GM13977 (cell line): ENCODE measurements around the gene P2RY12.

ENCODE experiments used
- DNase-seq: peaks from one replicate; pipeline ENCODE4 v3.0.0; 2012; ENCODE audit warnings: low spot score
- in situ Hi-C: fragments of 300-500 bp; cut with MboI; formaldehyde crosslinking; loops from one replicate; pipeline ENCODE4 v1.12.0; 2022; ENCODE audit warnings: low sequenced_read_pairs, low pct_unique_long_range_greater_than_20kb, mixed read lengths, inconsistent platforms; ENCODE audit not compliant: unreplicated experiment
- TF ChIP-seq, protein P1 (sequence below): IDR thresholded peaks from 2 replicates; pipeline ENCODE4 v1.5.1; 2012; ENCODE audit warnings: mild to moderate bottlenecking, control low read depth; ENCODE audit not compliant: insufficient read depth; ENCODE audit errors: extremely low read depth, missing control alignments

P2RY12 gene

GRCh38 chr3:151318313-151318712, 66.2 kb downstream of the P2RY12 start:
- no peak for DNase-seq
- TF ChIP-seq, protein P1, sequence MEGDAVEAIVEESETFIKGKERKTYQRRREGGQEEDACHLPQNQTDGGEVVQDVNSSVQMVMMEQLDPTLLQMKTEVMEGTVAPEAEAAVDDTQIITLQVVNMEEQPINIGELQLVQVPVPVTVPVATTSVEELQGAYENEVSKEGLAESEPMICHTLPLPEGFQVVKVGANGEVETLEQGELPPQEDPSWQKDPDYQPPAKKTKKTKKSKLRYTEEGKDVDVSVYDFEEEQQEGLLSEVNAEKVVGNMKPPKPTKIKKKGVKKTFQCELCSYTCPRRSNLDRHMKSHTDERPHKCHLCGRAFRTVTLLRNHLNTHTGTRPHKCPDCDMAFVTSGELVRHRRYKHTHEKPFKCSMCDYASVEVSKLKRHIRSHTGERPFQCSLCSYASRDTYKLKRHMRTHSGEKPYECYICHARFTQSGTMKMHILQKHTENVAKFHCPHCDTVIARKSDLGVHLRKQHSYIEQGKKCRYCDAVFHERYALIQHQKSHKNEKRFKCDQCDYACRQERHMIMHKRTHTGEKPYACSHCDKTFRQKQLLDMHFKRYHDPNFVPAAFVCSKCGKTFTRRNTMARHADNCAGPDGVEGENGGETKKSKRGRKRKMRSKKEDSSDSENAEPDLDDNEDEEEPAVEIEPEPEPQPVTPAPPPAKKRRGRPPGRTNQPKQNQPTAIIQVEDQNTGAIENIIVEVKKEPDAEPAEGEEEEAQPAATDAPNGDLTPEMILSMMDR: no peak
- in situ Hi-C loops: no loop called here

GRCh38 chr3:151316267-151316991, 68.1 kb downstream of the P2RY12 start, which contains the start of gene GPR87:
GPR87 (minus strand) TSS chr3:151316820; CDS start chr3:151300100, 16,720 bp downstream.
- in situ Hi-C loops: no loop called here
- TF ChIP-seq, protein P1: no peak
- DNase-seq: no peak

DNA sequence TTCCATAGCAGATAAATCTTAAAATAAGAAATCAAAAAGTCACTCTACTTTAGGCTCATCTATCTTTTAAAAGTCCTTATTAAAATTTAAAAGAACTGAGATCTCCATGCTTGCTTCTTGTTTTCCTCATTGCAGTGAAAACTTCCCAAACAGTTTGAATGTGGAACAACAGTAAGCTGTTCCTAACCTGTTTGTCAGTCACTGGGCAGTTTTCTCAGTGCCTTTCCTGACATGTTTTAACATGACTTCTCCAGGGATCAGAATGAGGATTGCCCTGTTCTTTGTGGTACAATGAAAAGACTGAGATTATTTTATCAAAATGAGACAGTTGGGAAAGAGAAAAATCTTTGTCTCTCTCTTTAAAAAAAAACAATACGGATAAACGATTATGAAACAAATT, 68.7 kb downstream of the P2RY12 start:
- in situ Hi-C loops: no loop called here
- no peak for DNase-seq
- TF ChIP-seq, protein P1: no peak

DNA sequence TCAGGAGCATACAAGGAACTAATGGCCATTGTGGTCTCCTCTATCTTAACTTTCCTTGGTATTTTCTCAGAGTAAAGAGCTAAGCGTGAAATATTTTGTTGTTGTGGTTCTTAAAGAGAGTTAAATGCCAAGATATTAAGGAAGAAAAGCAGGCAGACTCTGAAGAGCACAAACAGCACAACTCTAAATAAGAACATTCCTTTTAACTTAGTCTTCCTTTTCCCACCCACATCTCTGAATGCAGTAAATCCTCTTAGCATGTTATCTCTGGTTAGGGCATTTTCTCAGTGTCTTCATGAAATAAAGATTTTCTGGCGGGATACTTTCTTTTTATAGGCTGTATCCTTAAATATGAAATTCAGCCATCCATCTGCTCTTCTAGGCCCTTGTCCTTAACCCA, 69.4 kb downstream of the P2RY12 start:
- no peak for DNase-seq

DNA sequence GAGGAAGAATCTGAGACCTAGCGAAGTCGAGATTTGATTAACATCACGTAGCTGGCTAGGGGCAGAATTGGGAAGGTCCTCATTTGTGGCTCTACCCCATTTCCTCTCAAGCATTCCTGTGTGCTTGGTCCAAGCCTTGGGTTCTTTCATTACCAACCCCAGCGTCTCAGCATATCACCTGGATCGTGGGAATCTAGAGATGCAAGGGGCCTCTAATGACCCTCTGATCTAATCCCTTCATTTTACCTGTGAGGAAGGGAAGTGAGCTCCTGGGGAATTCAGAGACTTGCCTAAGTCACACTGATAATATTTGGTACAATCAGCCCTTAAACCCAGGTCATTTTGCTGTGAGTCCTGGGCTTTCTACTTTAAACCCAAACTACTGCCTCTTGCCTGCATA, 70.0 kb downstream of the P2RY12 start:
- TF ChIP-seq, protein P1: no peak
- no peak for DNase-seq
- in situ Hi-C loops: no loop called here

More for the DNA sequence above, 69.4 kb downstream of the P2RY12 start:
- in situ Hi-C loops: no loop called here
- TF ChIP-seq, protein P1: no peak

- no peak for DNase-seq
- in situ Hi-C loops: no loop called here
- TF ChIP-seq, protein P1: no peak
These were observed 70.4 kb downstream of the P2RY12 start for GRCh38 chr3:151314137-151314536.
